HFF-Myc (cell line): ENCODE data around the gene ROBO2.

Experiments used
- DNase-seq: peaks from one replicate; pipeline ENCODE4 v3.0.0-alpha.2; 2011; ENCODE audit warnings: low read depth; ENCODE audit errors: extremely low read depth
- H3K4me3 ChIP-seq: replicated peaks from 2 replicates; pipeline ENCODE4 v1.5.1; 2011; ENCODE audit warnings: low read depth, mild to moderate bottlenecking, control low read depth, low read length
- CTCF ChIP-seq: IDR thresholded peaks from 2 replicates; pipeline ENCODE4 v1.5.1; 2012; ENCODE audit warnings: mild to moderate bottlenecking, low read depth, low read length, control low read depth; ENCODE audit errors: missing control alignments

ROBO2 gene

GRCh38 chr3:77342688-77343087, 302.8 kb downstream of the ROBO2 start:
- H3K4me3 ChIP-seq = no peak overlapping the region
- no peak for TF ChIP-seq CTCF
- DNase-seq = no peak

GRCh38 chr3:77345009-77345408, 305.1 kb downstream of the ROBO2 start:
- H3K4me3 ChIP-seq = no peak overlapping the region
- no peak for TF ChIP-seq CTCF
- no peak for DNase-seq

- no peak overlapping the region for H3K4me3 ChIP-seq
- peak; percentile 20 for TF ChIP-seq CTCF
- DNase-seq = peak; percentile 7
Observed at GRCh38 chr3:77348244-77348855, 308.5 kb downstream of the ROBO2 start.

DNA sequence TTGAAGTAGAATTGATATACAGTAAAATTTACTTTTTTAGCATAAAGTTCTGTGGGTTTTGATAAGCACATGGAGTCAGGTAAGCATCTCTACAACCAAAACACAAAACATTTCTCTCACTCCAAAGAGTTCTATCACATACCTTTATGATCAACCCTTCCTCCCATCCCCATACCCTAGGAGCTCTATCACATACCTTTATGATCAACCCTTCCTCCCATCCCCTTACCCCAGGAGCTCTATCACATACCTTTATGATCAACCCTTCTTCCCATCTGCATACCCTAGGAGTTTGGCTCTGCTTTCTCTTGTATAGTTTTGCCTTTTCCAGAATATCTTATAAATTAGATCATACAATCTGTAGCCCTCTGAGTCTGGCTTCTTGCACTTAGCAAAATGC, 315.1 kb downstream of the ROBO2 start:
- no peak overlapping the region for H3K4me3 ChIP-seq
- no peak for DNase-seq
- no peak for TF ChIP-seq CTCF

DNA sequence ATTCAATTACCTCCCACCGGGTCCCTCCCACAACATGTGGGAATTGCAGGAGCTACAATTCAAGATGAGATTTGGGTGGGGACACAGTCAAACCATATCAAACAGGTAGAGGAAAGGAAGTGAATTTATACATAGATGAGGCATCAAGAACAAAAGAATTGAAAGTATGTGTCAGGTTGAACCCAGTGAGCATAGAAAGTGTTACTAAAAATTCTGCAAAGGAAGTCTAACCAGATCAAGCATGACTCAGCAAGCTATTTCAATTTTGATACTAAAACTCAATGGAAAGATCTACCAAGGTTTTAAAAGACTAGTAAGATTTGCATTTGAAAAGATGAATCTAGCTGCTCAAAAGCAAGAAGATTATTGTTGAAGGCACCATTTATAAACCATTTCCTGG, 323.0 kb downstream of the ROBO2 start:
- no peak for DNase-seq
- H3K4me3 ChIP-seq = no peak overlapping the region
- TF ChIP-seq CTCF = no peak

DNA sequence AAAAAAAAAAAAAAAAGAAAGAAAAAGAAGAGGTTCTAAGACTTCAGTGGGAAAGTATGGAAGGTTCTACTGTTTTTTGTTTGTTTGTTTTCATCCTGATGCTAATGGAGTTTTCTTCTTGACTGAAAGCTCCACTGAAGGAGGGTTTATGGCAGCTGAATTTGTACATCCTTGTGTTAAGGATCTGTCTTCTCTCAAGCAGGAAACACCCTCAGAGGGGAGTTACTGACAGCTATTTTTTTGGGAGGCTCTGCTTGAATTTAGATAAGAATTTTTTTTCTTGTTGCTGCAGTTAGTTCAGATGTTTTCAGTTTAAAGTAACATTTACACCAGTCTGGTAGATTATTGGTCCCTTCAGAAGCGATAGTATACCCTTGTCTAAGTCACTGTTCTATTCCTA, 325.3 kb downstream of the ROBO2 start:
- no peak for TF ChIP-seq CTCF
- no peak overlapping the region for H3K4me3 ChIP-seq
- no peak for DNase-seq

DNA sequence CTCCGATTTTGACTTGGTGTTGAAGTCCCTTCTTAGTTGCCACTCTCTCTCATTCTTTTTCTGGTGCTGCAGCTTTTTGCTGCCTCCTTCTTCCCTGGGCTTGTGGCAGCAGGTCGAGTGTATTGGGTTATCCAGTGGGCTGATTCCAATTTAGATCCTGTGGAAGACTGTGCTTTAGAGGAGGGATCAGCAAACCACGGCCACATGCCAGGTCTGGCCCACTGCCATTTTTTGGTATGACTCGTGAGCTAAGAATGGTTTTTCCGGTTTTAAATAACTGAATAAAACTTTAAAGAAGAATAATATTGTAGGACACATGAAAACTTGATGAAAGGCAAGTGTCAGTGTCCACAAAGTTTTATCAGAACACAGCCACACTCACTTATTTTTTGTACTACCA, 330.5 kb downstream of the ROBO2 start:
- no peak for TF ChIP-seq CTCF
- peak; percentile 89 for DNase-seq
- H3K4me3 ChIP-seq = no peak overlapping the region
